RCC 7860 (cell line): ENCODE results near the gene MGMT.

Experiments
- DNase-seq: peaks from one replicate; pipeline ENCODE4 v3.0.0-alpha.2; 2015; ENCODE audit warnings: low spot score
- FAIRE-seq: peaks from 2 replicates; lab custom pipeline; 2012; peaks lifted over from hg19 to GRCh38; lab: Jason Lieb, UNC

The MGMT gene

DNA sequence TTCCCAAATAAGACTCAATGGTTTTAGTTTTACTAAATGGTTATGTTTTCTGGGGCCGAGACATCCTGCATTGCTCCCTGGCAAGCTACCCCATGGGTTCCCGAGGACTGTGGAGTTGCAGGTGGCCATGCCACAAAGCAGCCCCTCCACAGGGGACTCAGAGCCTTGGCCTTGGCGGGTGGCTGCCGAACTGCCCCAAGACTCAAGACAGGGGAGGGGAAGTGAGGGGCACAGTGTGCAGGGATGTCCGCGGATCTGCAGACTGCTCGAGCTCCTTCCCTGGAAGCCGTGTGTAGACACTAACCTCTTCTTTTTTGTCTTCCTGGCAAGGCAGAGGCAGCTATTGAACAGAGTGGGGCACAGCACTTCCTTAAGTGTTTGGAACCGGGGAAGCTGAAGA is 342.4 kb downstream of the MGMT start:
- no peak for FAIRE-seq
- DNase-seq, result no peak

DNA sequence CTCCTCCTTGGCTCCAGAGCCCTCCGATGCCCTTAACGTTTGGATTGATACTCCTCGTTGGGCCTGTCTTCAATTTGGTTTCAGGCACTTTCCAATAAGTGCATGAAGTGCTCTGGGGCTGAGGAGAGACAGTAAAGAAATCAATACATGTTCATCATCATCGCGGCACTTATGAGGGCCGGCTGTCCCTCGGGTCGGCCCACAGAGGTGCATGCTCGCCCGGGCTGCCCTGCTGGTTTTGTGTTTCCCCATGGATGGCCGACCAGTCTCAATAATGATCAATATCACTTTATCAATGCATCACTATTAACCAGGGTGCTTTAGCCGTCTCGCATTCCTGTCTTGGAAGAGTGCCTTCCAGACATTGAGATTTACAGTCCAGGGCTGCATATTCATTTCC is 342.8 kb downstream of the MGMT start:
- FAIRE-seq (no peak), DNase-seq (no peak)

DNA sequence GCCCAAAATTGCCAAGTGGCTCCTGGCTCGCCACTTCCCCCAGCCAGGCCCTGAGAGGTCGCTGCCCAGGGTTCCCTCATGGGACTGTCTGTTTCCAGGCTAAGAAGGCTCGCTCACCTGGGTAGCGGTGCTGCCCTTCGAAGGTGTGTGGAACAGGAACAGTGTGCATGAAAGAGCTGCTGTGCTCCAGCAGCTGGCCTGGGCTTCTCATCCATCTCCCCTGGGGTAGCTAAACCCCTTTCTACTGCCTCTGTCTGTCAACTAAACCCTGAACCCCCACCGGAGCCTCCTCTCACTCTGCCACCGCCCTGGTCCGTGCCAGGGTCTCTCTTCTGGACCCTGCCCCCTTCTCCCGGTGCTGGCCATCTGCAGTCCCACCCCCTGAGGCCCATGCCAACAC is 344.2 kb downstream of the MGMT start:
- DNase-seq (no peak), FAIRE-seq (no peak)

DNA sequence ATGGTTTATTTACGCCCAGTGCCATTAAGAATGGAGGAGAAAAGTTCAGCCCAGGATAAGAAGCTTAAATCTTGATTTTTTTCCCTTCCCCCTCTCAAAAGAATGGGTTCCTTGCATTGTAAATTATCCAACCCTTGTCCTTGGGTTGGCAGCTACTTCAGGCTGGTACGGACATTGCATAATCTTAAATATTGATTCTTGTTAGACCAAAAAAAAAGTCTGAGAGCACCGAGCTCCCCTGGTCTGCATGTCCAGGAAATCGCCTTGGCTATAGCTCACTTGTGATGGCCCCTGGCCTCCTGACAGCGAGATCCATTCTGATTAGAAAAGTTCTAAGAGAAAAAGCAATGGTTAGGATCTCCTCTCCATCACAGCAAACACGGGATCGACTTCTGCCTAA is 345.4 kb downstream of the MGMT start:
- no peak for DNase-seq
- no peak for FAIRE-seq

DNA sequence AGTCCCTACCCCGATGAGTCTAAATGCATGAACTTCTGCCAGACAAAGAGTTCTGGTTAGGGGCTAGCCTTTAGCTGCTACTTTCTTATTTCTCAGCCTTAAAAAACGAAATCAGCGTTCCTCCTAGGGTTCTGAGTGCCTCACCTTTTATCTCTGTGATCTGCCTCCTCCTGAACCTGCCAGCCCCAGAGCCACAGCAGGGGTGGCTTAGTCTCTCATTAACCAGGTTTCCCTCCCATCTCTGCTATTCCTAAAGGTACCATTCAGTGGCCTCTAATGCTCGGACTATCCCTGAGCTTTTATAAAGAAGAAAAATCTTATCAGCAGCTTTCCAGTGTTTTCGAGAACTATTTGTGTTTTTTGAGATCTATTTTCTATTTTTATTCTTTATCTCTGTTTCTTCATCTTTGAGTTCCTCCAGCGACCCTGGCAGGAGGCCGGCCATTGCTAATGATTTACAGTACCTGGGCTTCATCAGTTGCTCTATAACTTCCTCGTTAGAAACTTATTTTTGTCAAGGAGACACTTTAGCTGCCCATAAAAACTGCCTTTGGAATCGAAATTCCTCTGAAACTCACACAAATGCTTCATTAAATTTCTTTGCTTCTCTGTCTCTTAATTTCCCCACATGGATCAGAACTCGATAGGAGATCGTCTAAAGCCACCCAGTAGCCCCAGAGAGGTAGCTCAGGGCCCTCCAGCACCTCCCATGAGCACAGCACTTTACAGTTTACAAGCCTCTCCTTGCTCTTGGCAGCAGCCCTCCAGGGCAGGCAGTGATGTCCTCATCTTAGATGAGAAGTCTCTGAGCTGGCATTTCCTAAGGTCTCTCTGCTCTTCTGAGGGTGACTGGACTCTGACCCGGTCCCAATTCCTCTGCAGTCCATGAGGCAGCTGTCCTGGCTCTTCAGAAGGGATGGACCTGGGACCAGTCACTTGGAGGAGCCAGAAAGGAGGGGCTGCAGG is 347.9 kb downstream of the MGMT start:
- DNase-seq, result no peak
- no peak for FAIRE-seq

DNA sequence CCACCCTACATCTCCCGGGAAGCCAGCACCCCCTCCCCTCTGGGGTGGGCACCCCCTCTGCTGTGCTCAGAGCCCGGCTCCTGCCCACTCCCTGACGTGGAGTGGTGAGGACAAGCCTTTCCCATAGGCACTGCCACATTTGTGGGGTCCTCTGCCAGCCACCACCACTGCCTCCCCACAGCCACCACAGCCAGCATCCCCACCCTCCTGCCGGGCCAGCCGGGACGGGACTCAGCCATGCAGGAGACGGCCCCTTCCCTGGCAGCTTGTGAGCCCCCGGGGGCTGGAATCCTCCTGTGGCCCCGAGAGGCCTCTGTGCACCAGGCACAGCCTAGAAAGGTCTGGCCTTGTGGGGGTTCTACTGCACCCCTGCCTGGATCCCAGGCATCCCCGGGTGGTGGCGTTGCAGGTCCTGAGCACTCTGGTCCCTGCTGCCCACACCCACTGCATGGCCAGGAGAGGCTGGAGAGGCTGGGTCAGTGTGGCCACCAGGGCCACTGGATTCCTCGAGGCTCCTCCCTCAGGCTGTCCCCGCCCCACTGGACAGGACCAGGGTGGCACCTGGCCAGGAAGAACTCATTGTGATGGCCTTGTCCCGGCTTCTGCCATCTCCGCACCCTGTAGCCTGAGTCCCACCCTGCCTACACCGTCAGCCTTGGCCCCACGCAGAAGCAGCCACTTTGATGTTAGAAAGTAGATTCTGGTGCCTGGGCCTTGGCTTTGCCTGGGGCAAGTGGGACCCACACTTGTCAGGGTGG is 349.0 kb downstream of the MGMT start:
- FAIRE-seq (no peak), DNase-seq (no peak)

DNA sequence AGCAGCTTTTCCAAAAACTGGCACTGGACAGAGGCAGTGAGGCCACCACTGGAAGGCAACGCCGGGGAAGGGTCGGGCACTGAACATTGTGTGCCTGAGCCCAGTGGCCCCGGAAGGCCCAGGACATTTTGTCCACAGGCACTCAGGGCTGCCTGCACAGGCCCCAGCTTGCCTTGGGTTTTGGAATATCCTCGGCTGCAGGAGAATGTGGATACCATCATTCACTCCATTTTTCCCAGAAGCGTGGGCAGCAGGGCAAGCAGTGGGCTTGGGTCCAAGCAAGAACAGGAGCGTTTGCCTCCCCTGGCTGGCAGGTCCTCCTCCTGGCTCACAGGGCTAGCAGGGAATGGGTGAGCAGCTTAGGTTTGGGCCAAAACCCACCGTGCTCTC is 349.6 kb downstream of the MGMT start:
- DNase-seq, result no peak
- no peak for FAIRE-seq
